NT2/D1 (cell line): ENCODE measurements around the gene RAPGEF4.

Source experiments
- DNase-seq: peaks from one replicate; pipeline ENCODE4 v3.0.0-alpha.2; 2011; ENCODE audit warnings: low read depth, low spot score
- H3K27me3 ChIP-seq: 2 replicates; pipeline ENCODE4 v1.6.0; 2011; ENCODE audit warnings: mild to moderate bottlenecking; ENCODE audit not compliant: insufficient read length, insufficient read depth
- H3K36me3 ChIP-seq: 2 replicates; pipeline ENCODE4 v1.6.1; 2011; ENCODE audit warnings: mild to moderate bottlenecking, low read length, mixed read lengths; ENCODE audit not compliant: insufficient read depth, insufficient read length
- H3K4me1 ChIP-seq: 2 replicates; pipeline ENCODE4 v1.5.1; 2011; ENCODE audit not compliant: insufficient read depth, insufficient read length
- H3K4me3 ChIP-seq: 2 replicates; pipeline ENCODE4 v1.5.1; 2011; ENCODE audit warnings: low read depth; ENCODE audit not compliant: insufficient read length
- H3K9ac ChIP-seq: 2 replicates; pipeline ENCODE4 v1.6.0; 2011; ENCODE audit warnings: low read depth; ENCODE audit not compliant: insufficient read length
- H3K9me3 ChIP-seq: 2 replicates; pipeline ENCODE4 v1.5.1; 2011; ENCODE audit warnings: mild to moderate bottlenecking, low read length; ENCODE audit not compliant: insufficient read depth
- SUZ12 ChIP-seq: IDR thresholded peaks from 2 replicates; pipeline ENCODE4 v1.6.1; 2011; ENCODE audit not compliant: insufficient read length, insufficient read depth; ENCODE audit errors: extremely low read depth
- YY1 ChIP-seq: IDR thresholded peaks from 2 replicates; pipeline ENCODE4 v1.6.1; 2011; ENCODE audit not compliant: insufficient read length, insufficient read depth
- ZNF274 ChIP-seq: IDR thresholded peaks from 2 replicates; pipeline ENCODE4 v1.6.1; 2011; ENCODE audit warnings: mild to moderate bottlenecking, low read depth, low read length

The RAPGEF4 gene

DNA sequence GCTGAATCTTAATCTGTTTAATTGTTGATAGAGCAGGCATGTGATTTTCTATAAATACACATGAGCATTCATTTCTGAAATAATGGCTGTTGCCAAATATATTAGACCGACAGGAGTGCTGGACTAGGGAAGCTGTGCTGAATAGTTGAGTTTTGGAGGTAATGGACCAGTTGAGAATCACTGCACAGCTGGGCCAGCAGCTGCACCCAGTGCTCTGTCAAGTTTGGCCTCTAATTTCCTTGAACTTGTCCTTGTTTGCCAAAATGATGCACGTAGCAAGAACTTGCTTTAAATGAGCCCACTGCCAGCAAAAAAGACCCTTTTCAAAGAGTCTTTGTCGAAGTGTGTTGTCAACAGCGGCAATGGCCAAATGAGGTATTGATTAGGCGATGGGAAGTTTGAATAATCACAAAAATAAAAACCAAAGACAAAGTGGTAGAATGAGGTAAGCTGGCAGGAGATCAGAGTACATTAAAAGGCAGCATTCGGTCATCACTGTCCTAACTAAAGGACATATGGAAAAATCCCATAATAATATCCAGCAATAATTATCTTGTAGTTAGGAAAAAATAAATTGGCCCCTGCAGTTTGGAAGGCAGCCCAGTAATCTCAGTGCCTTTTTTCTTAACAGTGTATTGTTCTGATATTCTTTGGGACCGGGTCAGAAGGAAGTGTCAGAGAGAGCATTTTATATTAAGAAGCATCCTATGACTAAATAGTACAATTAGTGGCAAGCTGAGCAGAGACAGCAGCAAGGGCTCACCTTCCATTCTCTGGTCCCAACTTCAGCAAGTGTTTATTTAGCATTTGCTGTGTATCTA lies 126.2 kb downstream of the RAPGEF4 start:
- H3K36me3 ChIP-seq, result no peaks in the 10 kb centered on the region
- no peaks in the 10 kb centered on the region for H3K4me1 ChIP-seq
- no peak for DNase-seq
- no peaks in the 10 kb centered on the region for H3K9me3 ChIP-seq
- no peak for TF ChIP-seq YY1
- no peak for TF ChIP-seq SUZ12
- no peak for TF ChIP-seq ZNF274
- no peak overlapping the region for H3K9ac ChIP-seq
- H3K4me3 ChIP-seq, result no peak overlapping the region
- H3K27me3 ChIP-seq, result no peaks in the 10 kb centered on the region

DNA sequence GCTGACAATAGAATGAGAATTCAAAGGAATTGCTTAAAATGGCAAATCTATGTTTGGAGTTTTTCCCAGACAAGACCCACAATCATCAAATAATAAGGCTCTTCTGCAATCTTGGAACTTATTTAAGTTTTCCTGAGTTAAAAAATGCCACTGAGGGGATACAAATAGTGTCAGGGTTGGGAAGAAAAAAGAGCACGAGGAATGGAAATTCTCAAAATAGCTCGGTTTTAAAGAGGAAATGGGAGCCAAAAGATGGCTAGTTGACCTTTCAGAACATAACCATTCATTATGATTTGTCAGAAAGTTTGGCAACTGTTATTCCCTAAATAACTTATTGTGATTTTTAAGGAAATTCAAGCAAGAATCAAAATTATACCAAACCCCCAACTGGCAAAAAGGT lies 127.7 kb downstream of the RAPGEF4 start:
- Histone ChIP-seq H3K4me1 (no peaks in the 10 kb centered on the region), H3K9ac (no peak overlapping the region), H3K36me3 (no peaks in the 10 kb centered on the region), H3K4me3 (no peak overlapping the region), H3K9me3 (no peaks in the 10 kb centered on the region), H3K27me3 (no peaks in the 10 kb centered on the region)
- DNase-seq, result no peak
- TF ChIP-seq ZNF274 (no peak), YY1 (no peak), SUZ12 (no peak)

DNA sequence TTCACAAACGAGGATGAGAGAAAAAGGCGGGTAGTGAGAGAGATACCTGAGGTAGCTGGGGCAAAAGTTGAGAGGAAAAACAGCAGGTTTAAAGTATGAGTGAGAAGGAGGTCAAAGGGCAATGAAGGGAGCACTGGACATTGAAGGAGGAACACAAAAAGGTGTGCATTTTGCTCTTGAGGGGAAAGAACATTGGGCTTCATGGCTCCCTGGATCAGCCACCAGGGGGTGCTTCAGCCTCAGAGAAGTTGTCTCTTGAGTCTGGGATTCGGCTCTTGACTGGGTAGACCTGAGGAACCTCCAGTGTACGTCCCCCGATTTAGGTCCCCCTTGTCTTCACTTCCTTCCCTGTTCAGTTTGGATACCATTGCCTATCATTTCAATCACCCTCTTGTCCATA lies 128.5 kb downstream of the RAPGEF4 start:
- Histone ChIP-seq H3K4me3 (no peak overlapping the region), H3K36me3 (no peaks in the 10 kb centered on the region), H3K9me3 (no peaks in the 10 kb centered on the region), H3K27me3 (no peaks in the 10 kb centered on the region), H3K4me1 (no peaks in the 10 kb centered on the region), H3K9ac (no peak overlapping the region)
- TF ChIP-seq SUZ12 (no peak), ZNF274 (no peak), YY1 (no peak)
- peak; percentile 67 for DNase-seq

- no peak for DNase-seq
- no peak overlapping the region for H3K9ac ChIP-seq
- no peaks in the 10 kb centered on the region for H3K36me3 ChIP-seq
- no peak overlapping the region for H3K4me3 ChIP-seq
- H3K9me3 ChIP-seq, result no peaks in the 10 kb centered on the region
- TF ChIP-seq ZNF274 (no peak), YY1 (no peak)
- H3K4me1 ChIP-seq, result no peaks in the 10 kb centered on the region
- peaks cover 3% of the 10 kb centered on the region for H3K27me3 ChIP-seq
Observed at GRCh38 chr2:172865422-172865821, 129.8 kb downstream of the RAPGEF4 start.

DNA sequence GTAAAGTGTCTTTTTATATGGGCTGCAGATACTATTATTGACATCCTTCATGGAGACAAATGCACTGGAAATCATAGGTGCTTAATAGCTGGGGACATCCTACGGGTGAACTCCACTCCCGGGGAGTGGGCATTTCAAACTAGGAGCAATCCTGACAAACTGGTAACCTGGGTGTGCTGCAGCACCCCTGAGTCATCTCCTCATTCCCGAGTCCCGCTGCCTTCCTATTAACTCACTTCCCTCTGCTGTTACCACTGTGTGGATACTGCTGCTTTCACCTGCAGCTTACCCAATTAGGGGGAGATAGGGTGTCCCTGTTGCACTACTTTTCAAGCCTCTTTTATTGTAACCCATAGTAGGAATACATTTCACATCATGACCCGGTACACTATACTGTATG lies 134.2 kb downstream of the RAPGEF4 start:
- Histone ChIP-seq H3K4me3 (no peak overlapping the region), H3K9ac (no peak overlapping the region), H3K36me3 (no peaks in the 10 kb centered on the region), H3K27me3 (peaks cover 3% of the 10 kb centered on the region), H3K9me3 (no peaks in the 10 kb centered on the region), H3K4me1 (no peaks in the 10 kb centered on the region)
- DNase-seq, result no peak
- TF ChIP-seq SUZ12 (no peak), ZNF274 (no peak), YY1 (no peak)

- Histone ChIP-seq H3K9ac (no peak overlapping the region), H3K27me3 (peaks cover 3% of the 10 kb centered on the region), H3K9me3 (no peaks in the 10 kb centered on the region), H3K36me3 (no peaks in the 10 kb centered on the region), H3K4me1 (no peaks in the 10 kb centered on the region), H3K4me3 (no peak overlapping the region)
- no peak for TF ChIP-seq ZNF274
- TF ChIP-seq YY1, result no peak
- no peak for TF ChIP-seq SUZ12
- DNase-seq, result no peak
Observed at GRCh38 chr2:172870396-172870795, 134.8 kb downstream of the RAPGEF4 start.

DNA sequence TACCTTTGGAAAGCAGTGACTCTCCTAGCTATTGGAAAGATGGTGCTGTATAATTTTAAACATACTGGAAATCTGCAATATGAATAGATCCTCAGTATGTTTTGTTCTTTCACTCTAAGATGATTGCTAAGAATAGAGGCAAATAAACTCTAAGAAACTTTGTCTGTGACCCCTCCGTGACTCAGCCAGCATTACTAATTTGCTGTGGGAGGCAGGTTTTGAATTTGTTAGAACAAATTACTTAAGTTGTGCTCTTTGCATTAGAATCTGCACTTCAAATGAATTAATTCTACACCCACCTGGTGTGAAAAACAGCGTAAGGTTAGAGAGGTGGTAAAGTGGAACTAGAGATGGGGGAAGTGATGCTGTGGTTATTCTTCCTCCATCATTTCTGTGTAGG lies 142.2 kb downstream of the RAPGEF4 start:
- no peak for TF ChIP-seq YY1
- no peak for TF ChIP-seq ZNF274
- no peak for TF ChIP-seq SUZ12
- peaks cover 9% of the 10 kb centered on the region for H3K27me3 ChIP-seq
- no peaks in the 10 kb centered on the region for H3K4me1 ChIP-seq

DNA sequence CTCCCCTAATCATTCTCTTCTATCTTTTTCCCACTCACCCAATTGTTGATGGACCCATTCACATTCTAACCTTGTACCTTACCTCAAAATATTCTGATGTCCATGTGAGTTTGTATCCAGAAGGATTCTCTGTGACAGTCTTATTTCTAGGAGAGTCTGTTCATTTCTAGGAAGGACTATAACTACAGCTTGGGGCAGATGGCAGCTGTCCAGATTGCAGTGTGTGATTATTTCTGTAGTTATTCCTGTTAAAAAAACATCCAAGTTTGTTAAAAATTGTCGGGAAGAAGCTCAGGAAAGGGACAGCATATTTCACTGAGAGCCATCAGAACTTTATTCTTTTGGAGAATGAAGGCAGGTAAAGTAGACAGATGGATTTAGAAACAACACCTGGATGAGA lies 142.6 kb downstream of the RAPGEF4 start:
- H3K4me1 ChIP-seq, result no peaks in the 10 kb centered on the region
- TF ChIP-seq YY1 (no peak), SUZ12 (no peak), ZNF274 (no peak)
- H3K9ac ChIP-seq, result no peak overlapping the region
- H3K36me3 ChIP-seq, result no peaks in the 10 kb centered on the region
- no peak for DNase-seq
- H3K9me3 ChIP-seq, result no peaks in the 10 kb centered on the region
- H3K27me3 ChIP-seq, result peaks cover 9% of the 10 kb centered on the region
- no peak overlapping the region for H3K4me3 ChIP-seq

More for the DNA sequence above, 142.2 kb downstream of the RAPGEF4 start:
- Histone ChIP-seq H3K36me3 (no peaks in the 10 kb centered on the region), H3K4me3 (no peak overlapping the region), H3K9me3 (no peaks in the 10 kb centered on the region), H3K9ac (no peak overlapping the region)
- no peak for DNase-seq
